Calu3 (cell line): Measurements from ENCODE around the gene CCDC71. TPM values are rescaled to one million over a fixed set of nuclear protein-coding genes. Genes with fewer than 3 reads are reported as not detected.

ENCODE experiments used
- BruUV-seq: library from RNA; stranded (reverse); fragments of 400-500 nt; replicated peaks from 2 replicates; lab custom pipeline; 2021; lab: Mats Ljungman, UMichigan
- CTCF ChIA-PET: fragments of 300-600 bp; sonication (Branson Sonifier 250); formaldehyde crosslinking; loops from one replicate; lab custom pipeline; 2022; ENCODE audit warnings: antibody characterized with exemption; lab: Charles Lee
- DNase-seq: peaks from one replicate; pipeline ENCODE4 v3.0.0; 2022
- H3K27ac Mint-ChIP-seq: one replicate; pipeline ENCODE4 v1.8.0; 2022; ENCODE audit warnings: mixed read lengths; ENCODE audit not compliant: unreplicated experiment
- H3K27me3 Mint-ChIP-seq: one replicate; pipeline ENCODE4 v1.8.0; 2022; ENCODE audit warnings: mixed read lengths; ENCODE audit not compliant: unreplicated experiment
- H3K36me3 Mint-ChIP-seq: one replicate; pipeline ENCODE4 v1.8.0; 2022; ENCODE audit warnings: mild to moderate bottlenecking, moderate library complexity, mixed read lengths; ENCODE audit not compliant: insufficient read depth, unreplicated experiment
- H3K4me1 Mint-ChIP-seq: one replicate; pipeline ENCODE4 v1.8.0; 2022; ENCODE audit warnings: mild to moderate bottlenecking, low read depth, mixed read lengths; ENCODE audit not compliant: unreplicated experiment
- H3K4me3 Mint-ChIP-seq: one replicate; pipeline ENCODE4 v1.8.0; 2022; ENCODE audit warnings: mild to moderate bottlenecking, low read depth, moderate library complexity, mixed read lengths; ENCODE audit not compliant: unreplicated experiment
- H3K9me3 Mint-ChIP-seq: one replicate; pipeline ENCODE4 v1.8.0; 2022; ENCODE audit warnings: low read depth, mixed read lengths; ENCODE audit not compliant: unreplicated experiment
- intact Hi-C: fragments of 100-400 bp; cut with micrococcal nuclease; formaldehyde crosslinking; loops from one replicate; pipeline ENCODE4 v1.10.0; 2022; ENCODE audit not compliant: unreplicated experiment
- total RNA-seq: library from RNA; stranded (reverse); gene quantifications from 2 replicates; pipeline ENCODE4 v1.2.3, GENCODE V29; 2022
- TF ChIP-seq, protein P1 (sequence below): fragments of 200-600 bp; IDR thresholded peaks from one replicate; pipeline ENCODE4 v1.8.0; 2022; ENCODE audit warnings: antibody characterized with exemption; ENCODE audit not compliant: unreplicated experiment

The CCDC71 gene
- total RNA-seq, 1 experiment from 2014 or later = 20.2 TPM

GRCh38 chr3:49162751-49163419, 3.2 kb downstream of the CCDC71 start:
- Mint-ChIP-seq H3K36me3 (peaks cover 36% of the 10 kb centered on the region), H3K4me1 (peaks cover 12% of the 10 kb centered on the region), H3K27me3 (no peaks in the 10 kb centered on the region), H3K27ac (no peak overlapping the region), H3K9me3 (no peaks in the 10 kb centered on the region), H3K4me3 (no peak overlapping the region)
- CTCF ChIA-PET = no interaction called here
- BruUV-seq = no TSS peak
- intact Hi-C loops = no loop called here
- no peak for DNase-seq
- TF ChIP-seq, protein P1, sequence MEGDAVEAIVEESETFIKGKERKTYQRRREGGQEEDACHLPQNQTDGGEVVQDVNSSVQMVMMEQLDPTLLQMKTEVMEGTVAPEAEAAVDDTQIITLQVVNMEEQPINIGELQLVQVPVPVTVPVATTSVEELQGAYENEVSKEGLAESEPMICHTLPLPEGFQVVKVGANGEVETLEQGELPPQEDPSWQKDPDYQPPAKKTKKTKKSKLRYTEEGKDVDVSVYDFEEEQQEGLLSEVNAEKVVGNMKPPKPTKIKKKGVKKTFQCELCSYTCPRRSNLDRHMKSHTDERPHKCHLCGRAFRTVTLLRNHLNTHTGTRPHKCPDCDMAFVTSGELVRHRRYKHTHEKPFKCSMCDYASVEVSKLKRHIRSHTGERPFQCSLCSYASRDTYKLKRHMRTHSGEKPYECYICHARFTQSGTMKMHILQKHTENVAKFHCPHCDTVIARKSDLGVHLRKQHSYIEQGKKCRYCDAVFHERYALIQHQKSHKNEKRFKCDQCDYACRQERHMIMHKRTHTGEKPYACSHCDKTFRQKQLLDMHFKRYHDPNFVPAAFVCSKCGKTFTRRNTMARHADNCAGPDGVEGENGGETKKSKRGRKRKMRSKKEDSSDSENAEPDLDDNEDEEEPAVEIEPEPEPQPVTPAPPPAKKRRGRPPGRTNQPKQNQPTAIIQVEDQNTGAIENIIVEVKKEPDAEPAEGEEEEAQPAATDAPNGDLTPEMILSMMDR = no peak

DNA sequence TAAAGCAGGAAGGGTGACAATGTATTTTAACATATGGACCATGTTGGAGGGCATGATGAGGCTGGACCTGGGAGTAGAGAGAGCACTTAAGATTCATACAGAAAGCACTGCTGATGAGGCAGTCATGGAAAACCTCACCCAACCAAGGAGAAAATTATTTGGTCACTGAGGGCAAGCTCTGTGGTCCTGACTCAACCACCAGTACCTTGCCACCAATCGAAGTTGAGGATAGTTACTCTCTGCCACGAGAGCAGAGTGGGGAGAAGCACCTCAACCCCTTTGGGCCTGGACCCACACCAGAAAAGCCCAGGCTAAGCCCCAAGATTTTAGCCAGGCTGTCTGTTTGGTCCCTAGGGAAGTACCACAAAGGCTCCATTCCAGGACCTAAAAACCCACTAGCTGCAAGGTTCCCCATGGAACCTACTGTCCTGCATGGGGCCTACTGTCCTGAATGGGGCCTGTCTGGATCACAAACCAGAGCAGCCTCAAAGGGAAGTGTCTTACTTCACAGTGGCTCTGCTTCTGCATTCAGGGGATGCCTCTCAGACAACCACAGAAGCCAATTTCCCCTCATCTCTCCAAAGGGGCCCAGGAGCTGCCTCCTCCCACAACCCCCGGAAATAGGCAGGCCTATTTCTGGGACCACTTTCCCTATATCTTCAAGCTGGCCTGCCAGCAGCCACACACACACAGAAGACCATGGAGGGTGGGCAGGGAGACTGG, 4.2 kb downstream of the CCDC71 start:
- Mint-ChIP-seq H3K27me3 (no peaks in the 10 kb centered on the region), H3K9me3 (no peaks in the 10 kb centered on the region), H3K27ac (no peak overlapping the region), H3K36me3 (peaks cover 36% of the 10 kb centered on the region), H3K4me3 (no peak overlapping the region), H3K4me1 (peaks cover 12% of the 10 kb centered on the region)
- no peak for DNase-seq
- no TSS peak for BruUV-seq
- intact Hi-C loops = no loop called here
- CTCF ChIA-PET = no interaction called here
- TF ChIP-seq, protein P1 = no peak

GRCh38 chr3:49161197-49161596, 4.9 kb downstream of the CCDC71 start:
- H3K9me3 Mint-ChIP-seq = no peaks in the 10 kb centered on the region
- no peak overlapping the region for H3K27ac Mint-ChIP-seq
- DNase-seq = no peak
- H3K27me3 Mint-ChIP-seq = no peaks in the 10 kb centered on the region
- H3K36me3 Mint-ChIP-seq = peaks cover 34% of the 10 kb centered on the region
- H3K4me1 Mint-ChIP-seq = peaks cover 12% of the 10 kb centered on the region
- TF ChIP-seq, protein P1 = no peak
- no peak overlapping the region for H3K4me3 Mint-ChIP-seq
- BruUV-seq = no TSS peak
- CTCF ChIA-PET = interaction anchor here (0.5 kb wide), 1 partner anchor 172 kb away, joined by 4 read pairs; no protein-coding TSS in a partner anchor
- intact Hi-C loops = no loop called here

GRCh38 chr3:49158792-49159191, 7.3 kb downstream of the CCDC71 start:
- H3K36me3 Mint-ChIP-seq = peaks cover 16% of the 10 kb centered on the region
- no TSS peak for BruUV-seq
- no peak for DNase-seq
- H3K27me3 Mint-ChIP-seq = no peaks in the 10 kb centered on the region
- CTCF ChIA-PET = no interaction called here
- no peaks in the 10 kb centered on the region for H3K9me3 Mint-ChIP-seq
- H3K4me1 Mint-ChIP-seq = no peaks in the 10 kb centered on the region
- H3K4me3 Mint-ChIP-seq = no peak overlapping the region
- H3K27ac Mint-ChIP-seq = no peak overlapping the region
- TF ChIP-seq, protein P1 = no peak
- intact Hi-C loops = no loop called here
